Measurements from ENCODE around the gene RIPK1.

DNA sequence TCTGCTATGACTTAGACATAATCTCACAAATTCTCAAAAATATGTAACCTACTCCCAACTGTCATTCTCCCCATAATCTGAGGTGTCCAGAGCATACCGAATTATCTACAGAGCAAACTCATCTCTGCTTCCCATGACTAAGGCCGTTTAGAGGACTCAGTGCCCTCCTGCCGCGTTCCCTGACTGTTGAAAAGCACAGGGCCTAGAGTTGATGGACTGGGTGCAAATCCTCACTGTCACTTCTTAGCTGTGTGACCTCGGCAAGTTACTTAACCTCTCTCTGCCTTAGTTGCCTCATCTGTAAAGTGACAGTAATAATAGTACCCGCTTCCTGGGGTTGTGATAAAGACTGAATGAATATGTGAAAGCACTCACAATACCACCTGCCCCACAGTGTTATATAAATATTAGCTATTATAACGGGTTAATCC is 93.8 kb downstream of the RIPK1 start:
- TF ChIP-seq, protein P1, sequence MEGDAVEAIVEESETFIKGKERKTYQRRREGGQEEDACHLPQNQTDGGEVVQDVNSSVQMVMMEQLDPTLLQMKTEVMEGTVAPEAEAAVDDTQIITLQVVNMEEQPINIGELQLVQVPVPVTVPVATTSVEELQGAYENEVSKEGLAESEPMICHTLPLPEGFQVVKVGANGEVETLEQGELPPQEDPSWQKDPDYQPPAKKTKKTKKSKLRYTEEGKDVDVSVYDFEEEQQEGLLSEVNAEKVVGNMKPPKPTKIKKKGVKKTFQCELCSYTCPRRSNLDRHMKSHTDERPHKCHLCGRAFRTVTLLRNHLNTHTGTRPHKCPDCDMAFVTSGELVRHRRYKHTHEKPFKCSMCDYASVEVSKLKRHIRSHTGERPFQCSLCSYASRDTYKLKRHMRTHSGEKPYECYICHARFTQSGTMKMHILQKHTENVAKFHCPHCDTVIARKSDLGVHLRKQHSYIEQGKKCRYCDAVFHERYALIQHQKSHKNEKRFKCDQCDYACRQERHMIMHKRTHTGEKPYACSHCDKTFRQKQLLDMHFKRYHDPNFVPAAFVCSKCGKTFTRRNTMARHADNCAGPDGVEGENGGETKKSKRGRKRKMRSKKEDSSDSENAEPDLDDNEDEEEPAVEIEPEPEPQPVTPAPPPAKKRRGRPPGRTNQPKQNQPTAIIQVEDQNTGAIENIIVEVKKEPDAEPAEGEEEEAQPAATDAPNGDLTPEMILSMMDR (conservative IDR thresholded peaks at IDR 0.05; ENCODE audit: low read depth, low read length): no peak
- TF ChIP-seq EZH2 (IDR thresholded peaks at IDR 0.05; ENCODE audit: low read length, unreplicated experiment) (no peak), EZH2phosphoT487 (IDR thresholded peaks at IDR 0.05; ENCODE audit: borderline replicate concordance, low read length) (no peak)

All from PC-3 (cell line).